Measurements from ENCODE around the gene MBD3L5.
"Not testable (repeated sequence)": the region's sequence is repeated elsewhere in the genome, so short reads cannot be mapped to it uniquely, and the experiment has no call there.

- TF ChIP-seq CTCF (IDR thresholded peaks at IDR 0.05; ENCODE audit: insufficient read depth, low read depth, low read length); EZH2 (IDR thresholded peaks at IDR 0.05; ENCODE audit: insufficient read depth, low read length): not testable (repeated sequence)
These were observed 21.0 kb downstream of the MBD3L5 start for GRCh38 chr19:7051421-7051820.
